SKM-1 treated with dmso at 0.1 percent for 144 hours (cell line): ENCODE measurements around the gene POLR3K.

Experiments used
- DNase-seq: peaks from one replicate; lab custom pipeline; 2025; ENCODE audit not compliant: unreplicated experiment; lab: John Stamatoyannopoulos, UW

POLR3K gene

DNA sequence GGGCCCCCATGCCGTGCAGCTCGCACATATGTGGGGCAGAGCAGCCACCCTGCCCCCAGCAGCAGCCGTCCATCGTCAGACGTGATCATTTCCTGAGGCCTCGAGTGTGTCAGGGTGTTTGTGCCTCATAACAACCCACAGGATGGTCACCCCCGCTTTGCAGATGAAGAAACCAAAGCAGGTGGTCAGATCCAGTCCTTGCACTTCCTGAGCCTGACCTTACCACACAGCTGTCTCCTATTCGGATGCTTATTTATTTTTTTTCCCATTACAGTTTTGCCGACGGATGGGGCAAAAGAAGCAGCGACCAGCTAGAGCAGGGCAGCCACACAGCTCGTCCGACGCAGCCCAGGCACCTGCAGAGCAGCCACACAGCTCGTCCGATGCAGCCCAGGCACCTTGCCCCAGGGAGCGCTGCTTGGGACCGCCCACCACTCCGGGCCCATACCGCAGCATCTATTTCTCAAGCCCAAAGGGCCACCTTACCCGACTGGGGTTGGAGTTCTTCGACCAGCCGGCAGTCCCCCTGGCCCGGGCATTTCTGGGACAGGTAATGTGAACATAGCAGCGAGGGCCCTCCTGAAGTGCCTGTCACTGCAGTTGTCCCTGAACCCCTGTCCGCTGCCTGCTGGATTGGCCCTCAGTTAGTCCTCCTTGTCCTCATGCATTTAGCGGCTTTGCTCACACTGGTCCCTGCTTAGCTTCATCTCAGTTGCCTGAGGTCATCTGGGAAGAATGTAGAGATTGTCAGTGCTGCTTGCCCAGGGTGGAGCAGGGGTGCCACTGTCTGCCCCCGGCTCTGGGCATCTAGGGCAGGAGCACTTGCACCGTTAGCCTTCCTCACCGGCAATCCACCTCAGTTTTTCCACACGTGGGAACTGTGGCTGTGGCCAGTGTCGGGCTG, 26.0 kb upstream of the POLR3K start:
- no peak for DNase-seq

DNA sequence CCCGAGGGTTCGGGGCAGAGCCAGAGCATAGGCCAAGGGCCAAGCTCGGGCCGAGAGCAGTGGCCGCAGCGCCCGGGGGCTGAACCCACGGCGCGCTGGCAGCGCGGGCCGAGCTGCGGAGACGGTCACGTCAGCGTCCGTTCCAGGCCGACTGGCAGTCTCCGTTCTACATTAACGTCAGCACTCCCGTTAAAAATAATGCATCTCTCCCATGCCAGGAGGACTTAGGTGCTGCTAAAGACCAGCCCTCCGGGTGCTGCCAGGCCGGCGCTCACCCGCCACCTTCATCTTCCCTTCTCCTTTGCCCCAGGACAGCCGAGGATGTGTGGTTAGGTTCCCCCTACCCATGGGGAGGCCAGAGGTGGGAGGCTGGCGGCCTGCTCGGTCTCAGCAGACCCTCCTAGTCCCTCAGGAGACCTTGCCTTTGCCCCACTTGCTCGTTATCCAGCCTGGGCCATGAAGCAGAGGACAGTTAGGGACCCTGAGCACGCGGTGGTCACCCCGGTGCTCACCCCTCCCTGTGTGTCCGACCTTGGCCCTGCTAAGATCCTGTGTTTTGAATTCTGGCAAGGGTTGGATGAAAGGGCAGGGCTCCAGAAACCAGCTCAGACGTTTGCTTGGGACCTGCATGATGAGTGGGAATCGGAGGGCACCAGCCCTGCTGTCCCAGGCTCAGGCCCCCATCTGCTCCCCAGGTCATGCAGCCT, 25.2 kb upstream of the POLR3K start:
- no peak for DNase-seq

DNA sequence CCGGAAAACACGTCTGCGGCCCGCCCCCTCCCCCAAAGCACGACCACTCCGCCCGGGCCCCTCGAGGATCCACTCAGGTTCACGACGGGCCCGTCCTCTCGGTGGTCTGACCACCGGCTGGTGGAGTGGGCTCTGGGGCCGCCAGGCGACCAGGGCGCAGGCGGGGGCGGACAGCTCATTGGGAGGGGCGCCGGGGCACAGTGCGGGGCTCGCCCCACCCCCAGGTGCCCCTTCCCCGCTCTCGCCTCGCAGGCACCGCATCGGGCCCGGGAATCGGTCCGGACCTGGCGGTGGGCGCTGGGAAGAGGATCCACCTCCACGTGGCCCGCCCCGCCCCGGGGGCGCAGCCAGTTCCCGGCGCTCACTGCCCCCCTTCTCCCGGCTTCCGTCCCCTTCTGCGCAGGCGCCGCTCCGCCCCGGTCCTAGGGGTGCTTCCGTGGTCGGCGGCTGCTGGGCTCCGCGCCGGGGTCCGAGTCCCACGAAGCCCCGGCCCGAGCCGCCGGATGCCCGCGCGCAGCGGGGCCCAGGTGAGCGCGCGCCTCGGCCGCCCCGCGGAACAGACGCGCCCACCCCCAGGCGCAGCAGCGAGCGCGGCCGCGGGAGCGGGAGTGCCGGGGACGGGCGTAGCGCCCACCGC, 24.5 kb upstream of the POLR3K start, which contains the start of gene MPG:
MPG (plus strand) TSS at position 419 of the 637 bp plus-strand sequence; CDS start at position 504, 85 bp downstream.
- DNase-seq: peak; percentile 65

DNA sequence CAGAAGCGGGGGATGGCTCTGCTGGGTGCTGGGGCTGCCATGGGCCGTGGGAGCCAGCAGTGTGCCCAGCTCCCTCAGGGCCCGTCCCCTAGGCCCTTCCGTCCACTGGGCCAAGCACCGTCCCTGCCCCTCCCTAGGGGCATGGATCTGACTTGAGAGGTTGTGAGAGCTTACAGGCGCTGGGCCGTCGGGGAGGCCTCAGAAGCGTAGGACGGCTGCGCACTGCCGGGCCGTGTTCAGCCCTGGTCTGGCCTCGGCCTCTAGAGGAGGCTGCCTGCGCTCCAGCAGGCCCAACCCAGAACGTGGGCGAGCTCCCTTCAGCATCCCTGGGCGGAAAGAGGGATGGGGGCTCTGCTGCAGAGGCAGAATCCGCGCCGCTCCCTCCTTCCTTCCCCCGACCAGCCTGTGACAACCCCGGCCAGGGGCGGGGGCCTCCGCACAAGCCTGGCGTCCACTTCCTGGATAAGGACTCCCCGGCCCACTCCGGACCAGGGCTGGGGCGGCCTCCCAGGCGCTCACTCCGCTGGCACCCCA, 23.9 kb upstream of the POLR3K start:
- no peak for DNase-seq

DNA sequence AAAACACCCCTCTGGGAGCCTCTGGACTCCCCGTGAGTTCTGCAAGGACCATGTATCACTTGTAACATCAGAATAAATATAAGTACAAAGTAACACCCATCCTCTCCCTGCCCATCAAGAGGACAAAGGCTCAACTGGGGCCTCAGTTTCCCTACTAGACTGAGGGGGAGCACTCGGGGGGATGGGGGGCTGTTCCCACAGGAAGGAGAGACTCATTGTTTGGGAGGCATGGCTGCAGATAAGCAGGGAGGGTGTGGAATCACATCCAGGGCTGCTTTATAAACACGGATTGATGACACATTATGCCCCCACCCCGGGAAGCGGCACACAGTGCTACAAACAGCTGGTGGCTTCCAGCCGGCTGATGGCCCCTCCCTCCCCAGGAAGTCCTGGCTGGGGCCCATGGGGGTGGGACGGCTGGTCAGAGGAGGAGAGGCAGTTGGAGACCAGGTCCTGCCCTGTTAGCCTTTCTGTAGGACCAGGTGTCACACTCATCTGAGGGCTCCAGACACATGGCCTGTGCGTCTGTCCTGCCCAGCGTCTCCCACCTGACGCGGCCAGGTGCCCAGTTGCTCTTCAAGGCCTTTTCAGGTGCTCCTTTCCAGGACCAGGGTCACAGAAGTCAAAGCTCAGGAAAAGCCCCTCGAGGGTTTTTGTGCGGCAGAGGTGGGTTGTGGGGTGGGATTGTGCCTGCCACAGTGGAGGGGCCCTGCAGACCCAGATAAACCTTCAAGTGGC, 23.3 kb upstream of the POLR3K start:
- DNase-seq: no peak

DNA sequence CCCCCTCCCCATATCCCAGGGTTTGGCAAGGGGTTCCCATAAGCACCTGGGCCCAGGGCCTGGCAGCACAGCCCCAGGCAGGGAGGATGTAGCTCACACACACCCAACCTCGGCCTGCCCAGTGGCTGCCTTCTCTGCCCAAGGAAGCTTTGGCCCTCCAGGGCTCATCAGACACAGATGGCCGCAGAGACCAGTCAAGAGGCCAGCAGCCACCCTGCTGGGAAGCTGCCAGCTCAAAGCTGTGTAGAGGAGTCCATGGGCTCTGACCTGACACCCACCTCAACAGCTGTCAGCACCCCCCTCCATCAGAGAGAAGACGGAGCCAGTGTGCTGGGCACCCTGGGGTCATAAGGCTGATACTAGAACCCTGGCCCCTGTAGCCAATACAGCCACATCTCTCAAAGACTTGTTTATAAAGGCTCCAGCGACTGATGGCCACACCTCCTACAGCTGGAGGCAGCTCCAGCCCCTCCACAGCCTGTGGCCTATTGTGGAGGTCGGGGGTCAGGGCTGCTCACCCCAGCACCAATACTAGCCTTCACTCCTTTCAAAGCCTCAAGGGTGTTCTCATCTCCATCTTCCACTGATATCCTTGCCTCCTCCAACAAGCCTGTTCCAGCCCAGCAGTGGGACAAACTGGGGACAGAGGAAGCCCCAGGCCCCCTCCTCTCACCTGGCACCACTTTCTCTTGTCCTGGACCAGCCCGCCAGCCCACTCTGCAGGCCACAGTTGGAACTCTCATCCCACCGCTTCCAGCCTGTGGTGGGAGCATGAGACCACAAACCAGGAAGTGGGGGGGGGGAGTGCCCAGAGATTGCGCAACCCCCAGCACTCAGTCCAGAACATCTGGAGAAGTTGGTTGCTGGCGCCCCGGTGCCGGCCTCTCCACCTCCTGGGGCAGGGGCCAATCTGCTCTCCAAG, 22.4 kb upstream of the POLR3K start:
- DNase-seq: peak; percentile 83

DNA sequence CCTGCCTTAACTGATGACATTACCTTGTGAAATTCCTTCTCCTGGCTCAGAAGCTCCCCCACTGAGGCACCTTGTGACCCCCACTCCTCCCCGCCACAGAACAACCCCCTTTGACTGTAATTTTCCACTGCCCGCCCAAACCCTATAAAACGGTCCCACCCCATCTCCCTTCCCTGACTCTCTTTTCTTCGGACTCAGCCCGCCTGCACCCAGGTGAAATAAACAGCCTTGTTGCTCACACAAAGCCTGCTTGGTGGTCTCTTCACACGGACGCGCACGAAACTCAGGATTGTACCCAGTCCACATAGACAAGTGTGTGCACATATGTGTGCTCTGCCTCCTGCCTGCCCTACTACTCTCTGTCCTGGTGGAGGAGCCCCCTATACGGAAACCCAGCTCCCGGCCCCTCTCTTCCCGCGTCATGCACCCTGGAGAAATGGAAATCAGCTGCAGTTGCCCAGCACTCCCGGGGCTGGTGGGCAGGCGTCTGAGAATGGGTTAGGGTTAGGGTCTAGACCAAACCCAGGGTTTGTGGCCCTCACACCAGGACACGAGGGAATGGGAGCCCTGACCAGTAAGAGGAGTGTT, 21.4 kb upstream of the POLR3K start:
- no peak for DNase-seq

DNA sequence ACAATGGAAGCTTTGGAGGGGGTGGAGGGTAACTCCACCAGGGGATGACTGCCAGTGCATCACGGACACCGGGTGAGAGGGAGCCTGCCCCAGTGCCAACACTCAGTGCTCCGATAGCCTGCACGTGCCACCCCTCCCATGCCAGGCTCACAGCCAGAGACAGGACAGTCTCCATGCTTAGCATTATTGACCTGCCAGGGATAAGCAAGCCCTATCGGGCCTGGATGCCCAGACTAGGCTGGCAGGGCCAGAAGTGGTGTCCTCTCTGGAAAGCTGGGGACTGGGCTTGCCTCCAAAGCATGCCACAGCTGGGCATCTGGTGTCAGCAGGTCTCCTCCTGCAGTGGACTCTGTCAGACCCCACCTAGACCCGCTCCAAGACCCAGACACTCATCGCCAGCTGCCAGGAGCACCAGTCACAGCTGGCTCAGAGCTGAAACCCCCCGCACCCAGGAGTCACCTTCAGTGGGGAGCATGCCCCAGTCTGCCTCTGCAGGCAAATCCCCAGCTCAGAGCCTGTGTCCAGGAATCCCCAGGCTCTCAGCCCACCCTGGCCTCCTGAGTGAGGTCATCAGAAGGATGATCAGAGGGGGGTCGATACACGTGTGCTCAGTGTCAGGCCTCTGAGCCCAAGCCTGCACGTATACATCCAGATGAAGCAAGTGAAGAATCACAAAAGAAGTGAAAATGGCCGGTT, 20.8 kb upstream of the POLR3K start:
- DNase-seq: no peak

DNA sequence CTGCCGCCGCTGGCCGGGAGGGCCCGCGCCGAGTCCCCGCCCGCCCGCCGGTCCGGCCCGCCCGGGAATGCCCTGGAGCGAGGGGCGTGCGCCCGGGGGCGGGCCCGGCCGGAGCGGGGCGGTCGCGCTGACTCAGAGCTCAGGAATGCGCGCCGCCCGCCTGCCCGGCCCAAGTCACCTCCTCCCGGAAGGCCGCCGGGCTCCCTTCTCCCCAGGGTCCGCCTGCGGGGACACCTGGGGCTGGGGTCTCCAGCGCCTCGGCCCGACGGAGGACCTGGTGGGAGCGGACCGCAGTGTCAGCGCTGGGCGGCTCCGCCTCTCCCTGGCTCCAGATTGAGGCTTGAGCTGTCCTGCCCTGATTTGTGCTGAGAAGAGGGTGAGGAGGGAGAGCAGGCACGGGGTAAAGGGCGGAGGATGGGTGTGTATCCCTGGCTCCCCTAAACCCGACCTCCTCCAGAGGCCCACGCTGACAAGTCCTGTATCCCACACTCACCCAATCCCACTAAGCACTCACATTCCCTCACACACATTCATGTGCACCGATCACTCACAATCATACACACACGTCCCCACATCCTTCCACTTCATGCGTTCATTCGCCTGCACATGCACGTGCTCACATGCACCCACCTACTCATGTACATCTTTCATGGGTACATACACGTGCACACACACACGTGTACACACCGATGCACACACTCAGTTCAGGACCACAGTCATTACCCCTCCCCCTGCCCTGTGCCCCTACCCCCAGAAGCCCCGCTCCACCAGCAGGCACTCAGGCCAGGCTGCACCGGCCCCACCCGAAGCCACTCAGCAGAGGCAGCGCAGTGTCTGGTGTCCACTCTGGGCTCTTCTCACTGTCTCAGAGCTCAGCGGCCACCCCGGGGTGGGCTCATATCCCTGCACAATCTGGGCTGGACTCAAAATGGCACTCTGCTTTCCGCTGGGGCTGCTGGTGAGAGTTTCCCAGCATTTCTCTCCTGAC, 19.4 kb upstream of the POLR3K start, which contains the start of gene RHBDF1:
RHBDF1 (minus strand) TSS at position 71 of the 988 bp plus-strand sequence. CDS start 7,616 bp downstream, outside the sequence.
- no peak for DNase-seq

DNA sequence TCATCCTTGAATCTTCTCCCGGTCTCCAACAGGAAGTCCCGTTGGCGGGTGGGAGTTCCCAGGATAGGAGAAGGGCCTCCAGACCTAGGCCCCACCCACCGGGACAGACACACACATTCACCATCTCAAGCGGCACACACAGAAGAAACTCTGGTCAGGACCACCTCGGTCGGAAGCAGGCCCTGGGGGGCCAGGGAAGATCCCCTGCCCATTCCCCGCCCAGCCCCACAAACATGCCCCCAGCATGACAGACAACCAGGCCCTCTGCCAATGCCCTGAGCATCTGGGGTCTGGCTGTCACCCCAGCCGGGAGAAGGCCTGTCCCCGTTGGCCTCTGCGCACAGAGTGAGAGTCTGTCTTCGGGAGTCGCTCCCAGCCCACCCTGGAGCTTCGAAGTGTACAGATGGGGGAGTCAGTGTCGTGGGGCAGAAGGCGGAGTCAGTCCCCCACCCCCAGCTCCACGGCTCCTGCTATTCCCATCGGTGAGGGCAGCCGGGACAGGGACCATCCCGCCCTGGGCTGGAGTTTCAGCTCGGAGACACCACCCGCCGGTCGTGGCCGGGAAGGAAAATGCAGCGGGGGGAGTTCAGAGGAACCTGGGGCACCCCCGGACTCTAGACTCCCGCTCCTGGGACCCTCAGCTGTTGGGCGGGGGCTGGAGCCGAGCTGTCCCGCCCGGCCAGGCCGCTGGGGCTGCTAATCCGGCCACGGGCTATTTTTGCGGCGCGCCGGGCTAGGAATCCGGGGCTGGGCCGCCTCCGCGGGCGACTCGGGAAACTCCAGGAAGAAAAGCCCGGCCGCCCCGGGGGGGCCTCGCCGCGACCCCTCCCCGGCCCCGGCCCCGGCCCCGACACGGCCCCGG, 18.4 kb upstream of the POLR3K start:
- DNase-seq: no peak

DNA sequence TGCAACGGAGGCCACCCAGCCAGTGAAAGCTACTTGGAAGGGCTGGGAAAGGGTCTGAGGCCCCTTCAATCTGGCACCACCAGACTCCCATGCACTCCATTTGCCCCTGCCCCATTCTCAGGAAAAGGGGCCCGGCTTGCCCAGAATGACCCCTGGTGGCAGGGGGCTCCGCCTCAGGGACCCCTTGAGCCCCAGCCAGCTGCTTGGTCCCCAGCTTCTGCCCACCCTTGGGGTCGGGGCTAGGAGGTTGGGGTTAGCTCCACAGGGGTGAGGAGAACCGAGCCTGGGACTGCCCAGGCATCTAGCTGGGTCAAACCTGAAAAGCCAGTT, 17.8 kb upstream of the POLR3K start:
- DNase-seq: no peak

DNA sequence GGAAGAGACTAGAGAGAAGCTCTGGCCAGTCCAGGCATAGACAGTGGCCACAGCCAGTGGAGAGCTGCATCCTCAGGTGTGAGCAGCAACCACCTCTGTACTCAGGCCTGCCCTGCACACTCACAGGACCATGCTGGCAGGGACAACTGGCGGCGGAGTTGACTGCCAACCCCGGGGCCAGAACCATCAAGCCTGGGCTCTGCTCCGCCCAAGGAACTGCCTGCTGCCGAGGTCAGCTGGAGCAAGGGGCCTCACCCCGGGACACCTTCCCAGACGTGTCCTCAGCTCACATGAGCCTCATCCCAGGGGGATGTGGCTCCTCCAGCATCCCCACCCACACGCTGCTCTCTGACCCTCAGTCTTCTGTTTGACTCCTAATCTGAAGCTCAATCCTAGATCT, 15.8 kb upstream of the POLR3K start:
- no peak for DNase-seq

DNA sequence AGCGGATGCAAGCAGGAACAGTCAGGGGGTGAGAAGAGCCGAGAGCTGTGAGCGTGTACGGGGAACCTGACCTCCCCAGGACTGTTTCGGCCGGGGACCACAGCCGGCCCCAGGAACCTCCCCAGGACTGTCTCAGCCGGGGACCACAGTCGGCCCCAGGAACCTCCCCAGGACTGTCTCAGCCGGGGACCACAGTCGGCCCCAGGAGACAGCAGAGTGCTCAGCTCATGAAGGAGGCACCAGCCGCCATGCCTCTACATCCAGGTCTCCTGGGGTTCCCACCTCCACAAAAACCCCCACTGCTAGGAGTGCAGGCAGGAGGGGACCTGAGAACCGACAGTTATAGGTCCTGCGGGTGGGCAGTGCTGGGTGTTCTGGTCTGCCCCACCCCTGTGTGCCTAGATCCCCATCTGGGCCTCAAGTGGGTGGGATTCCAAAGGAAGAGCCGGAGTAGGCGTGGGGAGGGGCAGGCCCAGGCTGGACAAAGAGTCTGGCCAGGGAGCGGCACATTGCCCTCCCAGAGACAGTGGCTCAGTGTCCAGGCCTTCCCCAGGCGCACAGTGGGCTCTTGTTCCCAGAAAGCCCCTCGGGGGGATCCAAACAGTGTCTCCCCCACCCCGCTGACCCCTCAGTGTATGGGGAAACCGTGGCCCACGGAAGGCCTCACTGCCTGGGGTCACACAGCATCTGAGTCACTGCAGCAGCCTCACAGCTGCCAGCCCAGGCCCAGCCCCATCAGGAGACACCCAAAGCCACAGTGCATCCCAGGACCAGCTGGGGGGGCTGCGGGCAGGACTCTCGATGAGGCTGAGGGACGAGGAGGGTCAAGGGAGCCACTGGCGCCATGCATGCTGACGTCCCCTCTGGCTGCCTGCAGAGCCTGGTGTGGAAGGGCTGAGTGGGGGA, 14.7 kb upstream of the POLR3K start:
- no peak for DNase-seq

DNA sequence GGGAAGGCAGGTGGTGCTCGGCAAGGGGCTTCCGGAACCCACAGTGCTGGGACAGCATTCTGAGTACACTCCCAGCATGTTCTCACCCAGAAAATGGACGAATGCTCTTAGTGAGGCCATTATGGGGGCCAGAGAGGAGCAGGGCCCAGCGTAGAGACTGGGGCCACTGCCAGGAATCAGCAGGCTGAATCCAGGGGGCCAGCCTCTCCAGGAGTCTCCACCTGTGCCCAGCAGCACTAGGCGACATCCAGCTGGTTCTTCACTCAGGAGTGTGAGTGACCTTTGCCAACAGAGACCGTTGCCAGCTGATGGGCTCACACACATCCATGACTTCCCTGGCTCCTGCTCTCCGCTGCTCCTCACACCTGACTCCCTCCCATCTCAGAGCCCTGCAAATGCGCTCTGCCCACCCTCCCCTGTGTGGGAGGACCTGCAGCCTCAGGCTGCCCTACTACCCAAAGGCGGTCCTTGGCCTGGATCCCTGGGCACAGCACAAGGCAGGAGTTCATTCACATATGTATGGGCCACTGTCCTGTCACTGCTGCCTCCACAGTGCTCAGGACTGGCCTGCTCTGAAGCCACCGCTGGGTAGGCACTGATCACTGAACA, 13.9 kb upstream of the POLR3K start:
- DNase-seq: no peak
